HG02840 (cell line): Measurements from ENCODE around the gene PSD2.

Source experiments
- ATAC-seq: cut with Tn5 transposase; IDR thresholded peaks from one replicate; pipeline ENCODE4 v1.9.1; 2021; ENCODE audit warnings: mild to moderate bottlenecking, moderate library complexity, moderate number of reproducible peaks; ENCODE audit not compliant: unreplicated experiment, low FRiP score

Gene PSD2

DNA sequence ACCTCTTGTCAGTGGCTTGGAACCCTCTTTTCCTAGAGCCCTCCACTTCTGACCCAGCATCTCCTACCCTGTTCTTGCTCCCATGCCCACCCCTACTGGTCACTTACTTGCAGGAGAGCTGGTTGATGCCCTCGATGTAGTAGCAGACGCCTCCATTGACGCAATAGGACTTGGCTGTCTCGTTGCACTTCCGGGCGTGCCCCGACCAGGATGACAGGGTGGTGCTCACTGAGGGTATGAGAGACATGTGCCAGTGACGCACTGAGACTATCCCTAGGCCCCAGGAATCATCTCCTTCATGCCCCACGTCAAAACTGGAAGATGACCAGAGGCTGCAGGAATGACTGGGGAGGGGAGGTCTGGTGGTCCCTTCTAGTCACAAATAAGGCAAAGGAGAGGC is 76.0 kb downstream of the PSD2 start:
- no peak for ATAC-seq

DNA sequence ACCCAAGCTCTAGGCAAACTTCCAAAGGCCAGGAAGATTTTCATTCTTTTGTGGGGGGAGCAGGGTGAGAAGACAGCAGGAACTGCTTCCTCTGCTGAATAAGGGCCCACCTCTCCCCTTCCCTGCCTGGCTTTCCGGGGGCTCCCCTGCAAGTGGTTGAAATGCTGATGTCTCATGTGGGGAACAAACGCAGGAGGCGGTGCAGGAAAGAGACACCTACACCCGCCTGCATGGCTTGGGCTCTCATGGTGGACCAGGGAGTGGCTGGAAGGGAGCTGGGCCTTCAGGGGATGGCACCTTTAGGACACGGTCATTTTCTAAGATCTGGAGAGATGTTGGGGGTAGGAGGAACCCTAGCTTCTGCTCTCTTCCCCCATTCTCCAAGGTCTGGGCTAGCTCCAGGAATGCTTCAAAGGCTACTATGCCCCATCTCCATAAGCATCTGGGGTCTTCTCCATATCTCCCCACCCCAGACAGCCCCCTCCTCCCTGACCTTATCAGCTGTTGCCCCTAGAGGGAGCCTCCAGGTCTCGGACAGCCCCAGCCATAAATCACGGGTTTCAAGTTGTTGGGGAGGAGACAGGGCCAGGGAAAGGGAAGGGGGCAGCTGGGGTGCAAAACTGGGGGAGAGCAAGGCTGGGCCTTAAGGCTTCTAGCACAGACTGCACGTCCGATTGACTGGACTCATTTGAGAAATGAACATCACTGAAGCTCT is 76.6 kb downstream of the PSD2 start:
- no peak for ATAC-seq

DNA sequence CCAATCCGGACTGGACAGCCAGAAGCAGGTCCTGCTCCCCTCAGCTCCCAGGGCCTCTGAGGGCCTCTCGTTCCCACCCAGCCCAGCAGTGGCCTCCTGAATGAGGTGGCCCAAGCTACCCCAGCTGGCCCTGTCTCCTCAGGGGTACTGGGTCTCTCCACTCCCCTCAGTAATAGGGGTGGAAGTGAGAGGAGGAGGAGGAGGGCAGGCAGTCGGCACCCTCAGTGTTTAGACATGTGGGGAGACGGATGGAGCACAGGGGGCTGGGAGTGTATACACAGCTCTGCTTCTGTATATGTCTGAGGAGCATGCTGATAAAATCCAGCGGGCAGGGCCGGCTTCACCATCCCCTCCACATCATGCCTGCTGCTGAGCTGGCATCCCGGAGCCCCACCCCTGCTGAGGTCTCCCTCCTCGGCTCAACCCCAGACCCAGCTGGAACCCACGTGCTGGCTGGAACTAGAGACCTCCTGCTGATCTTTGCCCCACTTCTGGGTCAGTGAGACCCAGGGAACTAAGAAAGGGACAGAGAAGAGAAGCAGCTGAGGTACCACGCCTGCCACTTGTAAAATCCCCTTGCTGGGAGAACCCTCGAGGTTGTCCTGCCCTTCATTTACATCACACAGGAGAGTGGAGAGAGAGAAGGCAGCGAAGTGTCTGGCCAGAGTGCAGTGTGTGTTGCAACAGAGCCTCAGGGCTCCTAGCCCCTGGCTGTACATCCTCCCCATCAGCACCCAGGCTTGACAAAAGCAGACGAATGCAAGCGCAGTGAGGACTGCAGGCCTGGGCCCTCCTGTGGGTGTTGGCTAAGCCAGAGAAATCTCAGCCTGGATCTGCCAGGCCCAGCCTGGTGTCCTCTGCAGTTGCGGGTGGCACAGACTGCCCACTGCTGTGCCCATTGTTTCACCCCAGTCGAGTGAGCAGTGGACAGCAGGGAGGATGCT is 77.5 kb downstream of the PSD2 start:
- ATAC-seq, result no peak

DNA sequence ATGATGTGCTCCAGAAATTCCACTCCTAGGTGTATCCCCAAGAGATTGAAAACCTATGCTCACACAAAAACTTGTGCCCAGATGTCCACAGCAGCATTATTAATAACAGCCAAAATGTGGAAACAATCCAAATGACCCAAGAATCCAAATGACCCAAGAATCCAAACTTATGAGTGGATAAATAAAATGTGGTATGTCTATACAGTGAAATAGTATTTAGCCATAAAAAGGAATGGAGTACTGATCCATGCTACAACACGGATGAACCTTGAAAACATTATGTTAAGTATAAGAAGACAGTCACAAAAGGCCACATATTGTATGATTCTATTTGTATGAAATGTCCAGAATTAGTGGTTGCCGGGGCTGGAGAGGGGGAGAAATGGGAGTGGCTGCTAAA is 80.3 kb downstream of the PSD2 start:
- ATAC-seq, result no peak

DNA sequence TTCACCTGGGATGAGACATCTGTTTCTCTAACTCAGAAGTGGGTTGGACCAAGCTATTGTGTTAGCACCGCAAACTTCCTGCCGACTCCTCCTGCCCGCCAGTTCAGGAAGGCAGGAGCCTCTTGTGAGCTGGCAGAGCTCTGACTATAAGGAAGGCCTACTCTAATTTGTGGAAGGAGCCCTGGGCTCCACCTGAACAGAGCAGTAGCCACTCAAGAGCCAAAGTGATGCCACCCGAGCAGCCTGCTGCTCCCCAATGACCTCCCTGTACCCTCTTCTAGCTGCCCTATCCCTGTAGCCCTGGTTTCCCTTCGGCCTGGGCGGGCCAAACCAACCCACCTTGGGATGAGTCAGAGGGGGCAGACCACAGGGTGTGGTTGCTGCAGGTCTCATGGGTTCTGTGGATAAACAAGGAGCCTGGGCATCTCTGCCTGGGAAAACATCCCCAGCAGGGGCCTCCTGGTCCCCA is 81.6 kb downstream of the PSD2 start:
- ATAC-seq, result no peak

DNA sequence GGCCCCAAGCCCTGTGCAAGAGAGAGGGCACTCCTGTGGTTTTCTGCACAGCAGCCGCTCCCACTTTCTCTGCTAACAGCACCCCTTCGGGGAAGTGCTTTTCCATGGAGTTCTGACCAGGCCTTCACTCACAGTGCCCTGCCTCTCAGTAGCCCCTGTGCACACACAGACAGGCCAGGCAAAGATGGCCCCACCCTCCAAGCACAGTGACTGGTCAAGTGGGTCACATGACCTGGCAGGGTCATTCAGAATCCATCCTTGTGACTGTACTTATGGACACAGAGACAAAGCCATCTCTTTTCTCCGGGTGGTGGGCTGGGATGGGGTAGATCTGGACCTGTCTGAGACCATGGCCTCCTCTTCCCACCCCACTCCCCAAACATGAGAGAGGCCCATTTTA is 82.5 kb downstream of the PSD2 start:
- ATAC-seq, result no peak

DNA sequence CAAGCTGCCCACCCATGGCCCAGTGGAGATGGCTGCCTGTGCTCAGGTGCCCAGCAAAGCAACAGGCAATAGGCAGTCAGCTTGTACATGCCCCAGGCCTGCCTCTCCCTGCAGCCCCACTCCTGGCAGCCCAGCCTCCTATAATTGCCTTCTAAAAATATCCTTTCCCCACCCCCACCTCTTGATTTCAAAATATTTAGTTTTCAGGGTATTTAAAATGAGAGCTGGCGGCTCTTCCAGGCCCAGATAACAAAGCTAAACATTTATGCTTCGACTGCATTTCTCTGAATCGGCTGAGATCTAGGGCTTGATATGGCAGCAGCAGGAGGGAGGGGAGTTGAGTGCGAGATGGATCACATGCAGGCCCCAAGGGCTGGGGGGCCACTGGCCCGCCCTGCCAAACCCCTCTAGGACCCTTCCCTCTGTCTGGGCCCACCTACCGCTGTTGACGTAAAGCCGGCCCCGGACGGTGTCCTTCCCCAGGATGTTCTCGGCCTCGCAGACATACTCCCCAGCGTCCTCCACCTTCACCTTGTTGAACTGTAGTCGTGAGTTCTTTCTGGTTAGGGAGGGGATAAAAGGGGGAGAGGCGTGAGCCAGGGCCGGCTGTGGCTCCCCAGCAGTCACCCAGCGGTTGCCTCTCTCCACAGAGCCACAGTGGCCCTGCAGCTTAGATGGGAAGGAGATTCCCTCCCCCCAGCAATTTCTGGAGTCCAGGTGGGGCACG is 85.0 kb downstream of the PSD2 start:
- ATAC-seq, result no peak

DNA sequence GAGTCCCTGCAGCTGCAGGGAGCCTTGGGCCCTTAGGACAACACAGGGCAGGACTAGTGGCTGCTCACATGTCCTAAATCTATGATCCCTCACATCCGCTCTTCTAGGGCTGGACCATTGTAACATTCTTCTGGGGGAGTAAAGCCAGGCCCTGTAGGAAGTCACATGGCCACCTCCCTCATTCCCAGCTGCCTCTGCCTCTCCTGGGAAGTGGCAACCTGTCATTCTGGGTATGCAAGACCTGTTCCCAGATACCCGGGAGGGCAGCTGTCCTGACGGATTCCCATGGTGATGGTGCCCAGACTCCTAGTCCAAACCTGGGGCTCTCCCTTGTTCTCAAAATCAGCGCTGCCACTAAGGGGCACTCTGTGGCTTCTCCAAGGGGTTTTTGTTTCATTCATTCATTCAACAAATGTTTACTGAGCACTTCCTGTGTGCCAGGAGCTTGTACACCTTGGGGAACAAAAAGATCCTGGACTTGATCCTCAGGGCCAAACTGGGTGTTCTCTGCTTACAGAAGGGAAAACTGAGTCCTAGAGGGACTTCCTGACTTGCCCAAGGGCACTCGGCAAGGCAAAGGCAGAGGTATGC is 85.6 kb downstream of the PSD2 start:
- no peak for ATAC-seq

DNA sequence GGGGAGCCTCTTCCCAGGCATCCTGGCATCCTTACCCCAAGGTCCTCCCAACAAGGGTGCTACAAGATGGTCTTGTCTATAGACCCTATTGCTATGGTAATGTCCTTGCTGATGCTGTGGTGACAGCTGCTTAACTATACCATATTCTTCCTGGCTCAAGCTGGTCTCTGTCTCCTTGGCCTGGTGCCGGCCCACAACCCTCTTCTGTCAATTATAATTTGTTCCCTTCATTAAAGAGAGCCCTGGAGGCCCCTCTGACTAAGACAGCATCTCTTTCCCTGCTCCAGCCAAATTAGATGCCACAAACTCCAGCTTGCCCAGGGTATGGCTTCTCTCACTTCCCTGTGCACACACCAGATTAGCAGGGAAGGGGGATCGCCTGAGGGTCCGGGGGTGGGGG is 86.7 kb downstream of the PSD2 start:
- no peak for ATAC-seq

DNA sequence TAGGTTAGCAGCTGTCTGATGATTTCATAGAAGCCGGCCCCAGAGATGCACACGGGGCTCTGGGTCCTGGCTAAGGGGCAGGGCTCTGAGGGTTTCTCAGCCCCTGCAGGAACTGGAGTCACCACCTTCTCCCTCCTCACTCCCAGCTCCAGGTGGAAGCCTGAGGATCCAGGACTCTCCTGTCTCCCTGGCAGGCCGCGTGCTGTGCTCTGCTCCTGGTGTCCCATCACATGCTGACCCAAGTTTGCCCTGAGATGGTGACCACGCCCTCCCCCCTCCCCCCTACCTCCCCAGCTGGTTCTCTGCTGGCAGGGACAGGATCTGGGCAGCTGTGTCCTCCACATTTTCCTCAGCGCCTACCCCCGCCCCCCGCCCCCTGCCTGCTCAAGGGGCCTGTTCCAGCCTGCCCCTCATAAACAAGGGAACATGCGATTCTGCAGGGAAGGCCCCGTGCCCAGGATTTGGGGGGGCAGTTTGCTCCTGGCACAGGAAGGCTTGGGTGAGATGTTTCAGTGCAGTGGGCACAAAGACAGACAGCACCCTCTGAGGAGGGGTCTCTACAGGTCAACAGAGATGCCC is 87.4 kb downstream of the PSD2 start:
- no peak for ATAC-seq

DNA sequence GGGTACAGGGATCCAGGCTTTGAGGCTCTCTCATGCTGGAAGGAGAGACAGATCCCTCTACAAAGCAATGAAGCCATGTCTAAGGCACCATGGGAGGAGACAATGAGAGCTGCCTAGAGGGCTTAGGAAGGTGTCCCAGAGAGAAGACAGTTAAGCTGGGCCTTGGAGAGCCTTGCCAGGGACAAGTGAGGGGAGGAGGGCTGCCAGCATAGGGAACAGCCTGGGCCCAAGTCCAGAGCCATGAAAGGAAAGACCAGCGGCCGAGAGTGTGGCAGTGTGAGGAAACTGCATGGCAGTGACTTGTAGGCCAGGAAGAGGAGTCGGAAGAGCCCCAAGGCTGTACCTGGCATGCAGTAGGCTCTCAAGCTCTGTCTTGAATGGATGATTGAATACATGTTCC is 88.5 kb downstream of the PSD2 start:
- no peak for ATAC-seq

DNA sequence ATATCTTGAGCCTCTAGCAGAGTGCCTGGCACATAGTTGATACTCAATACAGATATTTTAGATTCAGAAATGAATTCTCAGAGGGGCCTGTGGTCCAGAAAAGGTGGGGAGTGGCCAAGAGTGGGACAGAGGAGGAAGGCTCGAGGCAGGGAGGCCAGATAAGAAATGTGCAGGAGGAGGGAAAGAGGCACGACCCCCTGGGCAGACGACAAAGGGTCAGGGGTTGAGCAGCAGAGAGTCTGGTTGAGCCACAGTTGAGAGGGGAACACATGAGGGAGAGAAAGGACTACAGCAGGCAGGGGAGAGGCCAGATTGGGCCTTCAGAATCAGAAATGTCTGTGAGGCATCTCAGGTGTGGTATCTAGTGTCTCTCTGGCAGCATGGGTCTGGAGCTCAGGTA is 89.1 kb downstream of the PSD2 start:
- ATAC-seq, result no peak

DNA sequence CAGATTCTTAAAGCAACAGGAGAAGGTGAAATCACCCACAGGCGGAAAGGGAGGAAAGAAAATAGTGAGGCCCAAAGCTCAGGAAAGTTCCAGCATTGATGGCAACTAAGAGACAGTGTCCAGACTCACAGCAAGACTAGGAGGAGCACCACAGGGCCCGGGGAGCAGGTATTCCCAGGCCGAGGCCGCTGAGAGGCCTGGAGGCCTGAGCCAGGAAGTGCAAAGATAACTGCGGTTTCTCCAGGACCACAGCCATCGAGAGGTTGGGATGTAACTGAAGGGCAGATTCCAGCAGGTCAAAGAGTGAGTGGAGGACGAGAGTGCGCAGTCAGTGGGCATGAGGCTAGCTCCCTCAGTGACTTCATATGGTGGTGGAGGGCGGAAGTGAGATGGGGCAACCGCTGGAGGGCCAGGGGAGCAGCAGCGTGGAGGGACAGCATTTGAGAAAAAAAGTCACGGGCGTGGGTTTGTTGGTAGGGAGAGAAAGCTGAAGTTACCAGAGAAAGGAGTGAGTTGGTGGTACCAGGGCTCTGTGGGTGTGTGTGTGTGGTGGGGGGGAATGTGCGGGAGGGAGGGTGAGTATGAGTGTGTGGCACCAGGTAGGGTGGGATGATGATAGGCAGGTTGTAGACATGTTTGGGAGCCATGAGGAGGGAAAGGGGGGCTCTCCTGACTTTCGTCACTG is 89.7 kb downstream of the PSD2 start:
- ATAC-seq, result no peak

DNA sequence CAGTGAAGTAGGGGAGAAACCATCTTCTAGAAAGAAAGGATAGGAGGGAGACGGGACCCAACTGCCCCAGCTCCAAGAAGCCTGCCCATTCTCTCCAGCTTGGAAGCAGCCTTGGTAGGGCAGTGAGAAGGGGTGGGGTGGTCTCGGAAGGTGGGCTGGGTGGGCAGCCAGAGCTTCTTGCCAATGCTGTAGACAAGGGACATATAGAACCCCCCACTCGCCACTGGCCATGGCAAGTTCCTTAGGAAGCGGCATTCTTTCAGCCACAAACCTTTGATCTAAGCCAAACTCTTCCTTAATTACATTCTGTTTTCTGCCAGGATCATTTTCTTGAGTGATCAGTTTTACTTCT is 90.2 kb downstream of the PSD2 start:
- ATAC-seq, result no peak

DNA sequence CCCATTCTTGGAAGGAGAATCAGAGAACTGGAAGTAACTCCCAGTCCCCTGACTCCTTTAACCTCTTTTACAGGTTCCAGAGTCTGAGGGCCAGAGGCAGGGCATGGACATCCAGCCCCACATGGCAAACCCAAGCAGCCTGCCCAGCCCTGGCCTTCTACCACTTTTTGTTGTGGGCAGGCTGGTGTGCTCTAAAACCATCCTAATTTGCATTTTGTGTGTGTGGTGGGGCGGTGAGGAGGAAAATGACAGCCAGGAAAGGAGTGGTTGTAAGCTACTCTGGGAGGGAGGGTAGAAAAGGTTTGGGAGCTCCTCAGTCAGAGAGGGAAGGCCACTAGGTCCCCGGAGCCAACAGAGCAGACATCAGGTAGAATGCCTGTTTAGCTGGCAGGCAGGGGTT is 90.6 kb downstream of the PSD2 start:
- no peak for ATAC-seq

DNA sequence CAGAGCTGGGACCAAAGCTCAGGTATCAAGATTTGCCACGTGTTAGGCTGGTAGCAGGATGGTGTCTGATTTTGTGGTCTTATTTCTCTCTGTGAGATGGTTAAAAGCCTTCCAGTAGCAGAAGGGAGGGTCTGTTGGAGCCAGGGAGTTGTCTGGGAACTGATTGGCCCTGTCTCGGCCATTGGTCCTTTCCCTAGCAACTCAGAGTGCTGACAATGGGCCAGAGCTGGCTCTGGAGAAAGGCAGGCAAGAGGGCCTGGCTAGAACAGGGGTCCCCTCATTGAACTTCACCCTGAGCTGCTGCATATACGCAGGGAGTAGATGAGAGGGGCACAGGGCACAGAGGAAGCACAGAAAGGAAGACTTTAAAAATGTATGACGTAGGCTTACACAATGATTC is 92.8 kb downstream of the PSD2 start:
- ATAC-seq, result no peak

DNA sequence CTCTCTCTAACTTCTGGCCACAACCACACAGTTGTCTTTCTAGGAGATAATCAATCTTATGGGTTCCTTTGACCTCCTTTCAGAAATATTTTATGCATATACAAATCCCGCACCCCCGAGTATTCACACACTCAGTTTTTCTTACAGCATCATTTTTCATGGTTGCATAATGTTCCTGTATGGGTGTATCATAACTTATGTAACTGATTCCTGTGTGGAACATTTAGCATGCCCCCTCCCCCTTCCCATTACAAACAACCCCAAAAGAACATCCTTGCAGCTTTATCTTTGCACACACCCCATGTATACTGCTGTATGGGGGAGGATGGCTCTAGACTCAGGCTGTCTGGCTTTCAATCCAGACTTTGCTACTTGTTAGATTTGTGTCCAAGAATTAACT is 93.8 kb downstream of the PSD2 start:
- no peak for ATAC-seq

DNA sequence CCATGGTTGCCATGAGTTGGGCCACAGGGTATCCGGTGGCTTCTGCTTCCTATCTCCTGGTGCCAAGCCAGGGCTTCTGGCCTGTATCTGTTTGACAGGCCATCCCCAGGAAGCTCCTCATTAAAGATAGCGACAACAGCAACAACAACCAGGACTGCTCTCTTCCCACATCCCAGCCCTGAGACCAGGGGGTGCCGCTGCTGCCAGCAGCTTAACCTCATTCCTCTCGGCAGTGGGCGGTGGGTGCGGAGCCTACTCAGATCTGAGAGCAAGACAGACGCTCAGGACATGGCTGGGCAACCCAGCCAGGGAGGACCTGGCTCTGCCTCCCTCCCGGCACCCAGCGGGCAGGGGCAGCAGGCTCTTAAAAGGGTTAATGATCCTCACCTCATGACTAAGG is 98.3 kb downstream of the PSD2 start:
- ATAC-seq, result no peak
